ENCODE data around the gene SHC1. TPM values are rescaled to one million over a fixed set of nuclear protein-coding genes. Genes with fewer than 3 reads are reported as not detected.
A peak's percentile ranks its signal among the peaks of the same experiment; 100 is the strongest.
"Not testable (repeated sequence)": the region's sequence is repeated elsewhere in the genome, so short reads cannot be mapped to it uniquely, and the experiment has no call there.

Gene SHC1
- polyA plus RNA-seq, 1 donor, result 75.7 TPM

DNA sequence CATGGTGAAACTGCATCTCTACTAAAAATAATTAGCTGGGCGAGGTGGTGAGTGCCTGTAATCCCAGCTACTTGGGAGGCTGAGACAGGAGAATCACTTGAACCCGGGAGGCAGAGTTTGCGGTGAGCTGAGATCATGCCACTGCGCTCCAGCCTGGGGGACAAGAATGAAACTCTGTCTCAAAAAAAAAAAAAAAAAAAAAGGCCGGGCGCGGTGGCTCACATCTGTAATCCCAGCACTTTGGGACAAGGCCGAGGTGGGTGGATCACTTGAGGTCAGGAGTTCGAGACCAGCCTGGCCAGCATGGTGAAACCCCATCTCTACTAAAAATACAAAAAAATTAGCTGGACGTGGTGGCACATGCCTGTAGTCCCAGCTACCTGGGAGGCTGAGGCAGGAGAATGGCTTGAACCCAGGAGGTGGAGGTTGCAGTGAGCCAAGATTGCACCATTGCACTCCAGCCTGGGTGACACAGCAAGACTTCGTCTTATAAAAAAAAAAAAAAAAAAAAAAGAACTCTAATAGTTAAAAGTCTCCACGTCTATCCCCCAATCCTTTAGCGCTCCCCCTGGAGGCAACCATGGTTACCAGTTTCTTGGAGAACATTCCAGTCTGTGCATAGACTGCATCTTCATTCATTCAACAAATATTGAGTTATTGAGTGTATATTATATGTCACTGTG, 24.9 kb upstream of the SHC1 start:
- peak; percentile 44 for DNase-seq

DNA sequence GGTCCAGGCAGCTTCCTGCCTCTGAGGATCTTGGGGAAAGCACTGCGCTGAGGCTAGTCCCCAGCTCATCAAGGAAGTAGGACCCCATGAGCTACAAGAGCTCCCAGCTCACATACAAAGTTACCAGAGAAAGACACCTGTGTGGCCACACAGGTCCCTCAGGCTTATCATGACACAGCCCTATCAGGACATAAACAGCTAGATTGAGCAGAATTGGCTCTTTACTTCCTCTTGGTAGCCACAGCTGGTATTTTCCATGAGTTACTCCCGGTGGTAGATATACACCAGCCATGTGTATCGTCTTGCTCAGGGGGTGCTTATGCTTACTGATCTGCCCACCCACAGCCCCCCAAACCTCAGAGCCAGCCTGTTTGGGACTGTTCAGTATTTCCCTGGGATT, 24.0 kb upstream of the SHC1 start:
- no peak for DNase-seq

DNA sequence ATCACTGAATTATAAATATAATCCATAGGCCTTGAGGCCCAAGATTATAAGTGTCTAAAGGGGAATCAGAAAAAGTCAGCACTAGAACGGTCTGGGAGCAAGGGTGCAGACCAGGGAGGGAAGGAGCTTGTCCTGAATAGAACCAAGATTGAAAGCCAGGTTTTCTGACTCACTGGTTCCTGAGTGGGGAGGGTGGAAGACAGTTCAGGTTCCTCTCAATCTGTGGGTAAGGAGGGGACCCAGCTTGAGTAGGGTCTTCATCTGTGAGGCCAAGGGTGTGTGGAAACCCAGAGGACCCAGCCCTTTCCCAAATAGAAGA, 23.7 kb upstream of the SHC1 start:
- DNase-seq, result no peak

DNA sequence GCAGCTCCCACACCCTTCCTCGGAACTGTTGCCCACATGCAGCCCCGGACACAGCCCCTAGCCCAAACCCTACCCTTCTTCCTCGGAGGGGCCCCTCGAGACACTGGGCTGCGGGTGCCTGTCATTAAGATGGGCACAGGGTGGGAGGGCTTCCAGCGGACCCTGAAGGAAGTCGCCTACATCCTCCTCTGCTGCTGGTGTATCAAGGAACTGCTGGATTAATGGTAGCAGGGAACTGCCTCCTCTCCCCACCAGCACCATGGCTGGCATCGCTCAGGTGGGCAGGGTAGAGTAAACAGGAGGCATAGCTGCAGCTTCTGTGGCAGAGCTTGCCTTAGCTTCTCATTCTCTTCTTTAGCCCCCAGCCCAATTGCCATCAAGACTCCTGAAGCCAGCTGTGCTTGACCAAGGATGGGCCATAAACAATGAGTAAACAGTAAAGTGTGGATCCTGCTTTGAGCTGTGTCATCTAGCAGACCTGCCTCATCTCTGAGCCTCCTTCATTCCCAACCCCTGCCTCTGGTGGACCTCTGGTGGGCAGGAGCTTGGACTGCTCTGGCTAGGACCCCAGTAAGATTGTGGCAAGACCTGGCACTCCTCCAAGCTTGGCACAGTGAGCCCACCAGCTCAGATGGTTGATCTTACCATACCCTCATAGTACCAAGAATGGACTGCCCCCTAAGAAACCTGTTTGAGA, 23.2 kb upstream of the SHC1 start, which contains the start of gene LENEP:
TSS of gene LENEP (plus strand) at position 15 of the 697 bp plus-strand sequence. CDS start at position 37, 22 bp downstream.
- no peak for DNase-seq

DNA sequence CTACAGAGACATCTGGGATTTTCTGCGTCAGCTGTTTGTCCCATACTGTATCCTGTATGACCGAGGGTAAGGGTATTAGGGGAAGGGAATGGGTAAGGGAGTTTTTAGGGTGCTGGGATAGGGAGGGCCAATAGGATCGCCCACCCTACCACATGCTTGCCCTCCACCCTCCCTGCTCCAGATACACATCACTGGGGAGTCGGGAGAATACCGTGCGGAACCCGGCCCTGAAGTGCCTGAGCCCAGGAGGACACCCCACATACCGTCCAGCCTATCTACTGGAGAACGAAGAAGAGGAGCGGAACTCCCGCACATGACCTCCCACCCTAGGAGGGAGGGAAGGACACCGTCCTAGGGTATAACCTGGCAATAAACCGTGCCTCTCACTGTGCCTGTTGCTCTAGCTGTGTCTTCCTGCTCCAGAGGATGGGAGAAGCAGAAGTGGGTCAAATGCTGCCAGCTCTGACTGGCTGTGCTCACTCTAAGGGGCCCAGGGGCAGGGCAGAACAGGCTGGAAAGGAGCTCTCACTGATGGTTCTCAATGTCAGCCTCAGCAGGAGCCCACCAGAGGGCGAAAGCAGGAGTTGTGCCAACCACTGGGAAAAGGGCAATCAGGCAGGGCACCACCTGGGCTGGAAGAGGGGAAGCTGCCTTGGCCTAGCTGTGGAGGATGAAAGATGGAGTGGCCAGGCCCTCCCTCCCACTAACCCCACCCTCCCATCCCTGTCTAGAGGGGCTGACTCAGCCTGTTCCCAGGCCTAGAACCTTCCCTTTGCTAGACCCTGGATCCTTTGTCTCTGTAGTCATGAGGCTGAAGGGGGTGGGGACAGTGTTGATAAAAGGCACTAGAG, 22.4 kb upstream of the SHC1 start:
- no peak for DNase-seq

DNA sequence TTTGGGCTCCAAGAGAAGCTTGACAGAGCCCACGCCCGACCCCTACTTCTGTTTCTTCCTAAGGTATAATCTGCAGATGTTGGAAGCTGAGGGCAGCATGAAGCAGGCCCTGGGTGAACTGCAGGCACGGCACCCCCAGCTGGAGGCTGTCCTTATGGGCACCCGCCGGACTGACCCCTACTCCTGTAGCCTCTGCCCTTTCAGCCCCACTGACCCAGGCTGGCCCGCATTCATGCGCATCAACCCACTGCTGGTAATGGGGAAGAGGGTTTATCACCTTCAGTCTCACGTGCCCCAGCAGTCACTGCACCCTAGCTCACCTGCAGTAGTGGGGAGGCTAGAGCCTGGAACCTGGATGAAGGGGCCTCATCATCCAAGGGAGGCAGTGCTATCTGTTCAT, 19.7 kb upstream of the SHC1 start:
- no peak for DNase-seq

DNA sequence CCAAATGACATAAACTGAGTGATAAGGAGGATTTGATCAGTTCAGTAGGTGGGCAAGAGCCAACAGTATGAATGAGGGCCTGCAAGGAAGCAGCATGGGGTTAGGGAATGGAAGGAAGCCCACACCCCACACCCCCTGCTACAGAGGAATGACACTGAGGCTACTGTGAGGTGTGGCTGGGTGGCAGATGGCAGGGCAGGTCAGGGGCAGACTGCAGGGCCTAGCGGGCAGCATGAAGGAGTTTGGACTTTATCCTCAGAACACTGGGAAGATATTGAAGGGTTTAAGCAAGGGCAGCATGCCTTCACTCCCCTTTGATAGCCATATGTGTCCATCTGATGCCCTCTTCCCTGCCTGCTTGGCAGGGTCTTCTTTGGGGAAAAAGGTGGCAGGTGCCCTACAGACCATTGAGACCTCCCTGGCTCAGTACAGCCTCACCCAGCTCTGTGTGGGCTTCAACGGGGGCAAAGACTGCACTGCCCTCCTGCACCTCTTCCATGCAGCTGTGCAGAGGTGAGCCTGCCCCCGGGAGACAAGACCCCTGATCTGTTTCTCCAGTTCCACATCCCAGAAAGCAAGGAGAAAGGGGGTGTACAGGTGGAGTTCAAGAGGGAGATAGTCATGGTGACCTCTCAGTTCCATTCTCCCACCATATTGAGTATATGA, 18.8 kb upstream of the SHC1 start:
- no peak for DNase-seq

DNA sequence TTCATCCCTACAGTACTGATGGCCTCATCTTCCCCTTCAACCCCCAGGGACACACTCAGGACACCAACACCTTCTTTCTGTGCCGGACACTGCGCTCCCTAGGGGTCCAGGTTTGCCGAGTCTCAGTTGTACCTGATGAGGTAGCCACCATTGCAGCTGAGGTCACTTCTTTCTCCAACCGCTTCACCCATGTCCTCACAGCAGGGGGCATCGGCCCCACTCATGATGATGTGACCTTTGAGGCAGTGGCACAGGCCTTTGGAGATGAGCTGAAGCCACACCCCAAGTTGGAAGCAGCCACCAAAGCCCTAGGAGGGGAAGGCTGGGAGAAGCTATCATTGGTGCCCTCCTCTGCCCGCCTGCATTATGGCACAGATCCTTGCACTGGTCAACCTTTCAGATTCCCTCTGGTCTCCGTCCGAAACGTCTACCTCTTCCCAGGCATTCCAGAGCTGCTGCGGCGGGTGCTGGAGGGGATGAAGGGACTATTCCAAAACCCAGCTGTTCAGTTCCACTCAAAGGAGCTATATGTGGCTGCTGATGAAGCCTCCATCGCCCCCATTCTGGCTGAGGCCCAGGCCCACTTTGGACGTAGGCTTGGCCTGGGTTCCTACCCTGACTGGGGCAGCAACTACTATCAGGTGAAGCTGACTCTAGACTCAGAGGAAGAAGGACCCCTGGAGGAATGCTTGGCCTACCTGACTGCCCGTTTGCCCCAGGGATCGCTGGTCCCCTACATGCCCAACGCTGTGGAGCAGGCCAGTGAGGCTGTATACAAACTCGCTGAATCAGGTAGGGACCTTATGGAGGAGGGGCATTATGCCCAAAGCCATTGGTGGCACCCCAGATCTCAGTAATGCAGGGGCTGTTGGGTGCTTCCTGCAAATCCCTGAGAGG, 17.8 kb upstream of the SHC1 start:
- DNase-seq, result no peak

DNA sequence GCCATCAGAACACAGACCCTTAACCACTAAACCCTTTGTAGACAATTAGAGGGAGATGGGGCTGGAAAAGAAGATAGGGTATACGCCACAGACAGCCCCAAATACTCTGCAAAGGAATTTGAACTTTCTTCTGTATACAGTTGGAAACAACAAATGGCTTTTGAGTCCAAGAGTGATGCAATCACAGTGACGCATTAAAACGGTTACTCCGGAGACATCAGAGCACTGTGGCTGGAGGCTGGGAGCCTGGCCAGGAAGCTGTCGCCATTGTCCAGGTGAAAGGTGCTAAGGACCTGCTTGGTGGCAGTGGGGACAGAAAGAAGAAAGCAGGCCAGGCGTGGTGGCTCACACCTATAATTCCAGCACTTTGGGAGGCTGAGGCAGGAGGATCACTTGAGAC, 16.8 kb upstream of the SHC1 start:
- no peak for DNase-seq

DNA sequence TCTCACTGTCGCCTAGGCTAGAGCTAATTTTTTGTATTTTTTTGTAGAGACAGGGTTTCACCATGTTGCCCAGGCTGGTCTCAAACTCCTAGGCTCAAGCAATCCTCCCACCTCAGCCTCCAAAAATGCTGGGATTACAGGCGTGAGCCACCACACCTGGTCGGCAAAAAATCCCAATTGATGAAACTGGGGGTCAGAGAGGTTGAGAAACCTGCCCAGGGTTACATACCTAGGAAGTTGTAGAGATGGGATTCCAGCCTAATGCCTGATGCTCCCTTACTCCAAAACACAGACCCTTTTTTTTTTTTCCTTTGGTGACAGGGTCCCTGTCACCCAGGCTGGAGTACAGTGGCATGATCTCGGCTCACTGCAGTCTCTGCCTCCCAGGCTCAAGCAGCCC, 16.2 kb upstream of the SHC1 start:
- DNase-seq, result not testable (repeated sequence)

DNA sequence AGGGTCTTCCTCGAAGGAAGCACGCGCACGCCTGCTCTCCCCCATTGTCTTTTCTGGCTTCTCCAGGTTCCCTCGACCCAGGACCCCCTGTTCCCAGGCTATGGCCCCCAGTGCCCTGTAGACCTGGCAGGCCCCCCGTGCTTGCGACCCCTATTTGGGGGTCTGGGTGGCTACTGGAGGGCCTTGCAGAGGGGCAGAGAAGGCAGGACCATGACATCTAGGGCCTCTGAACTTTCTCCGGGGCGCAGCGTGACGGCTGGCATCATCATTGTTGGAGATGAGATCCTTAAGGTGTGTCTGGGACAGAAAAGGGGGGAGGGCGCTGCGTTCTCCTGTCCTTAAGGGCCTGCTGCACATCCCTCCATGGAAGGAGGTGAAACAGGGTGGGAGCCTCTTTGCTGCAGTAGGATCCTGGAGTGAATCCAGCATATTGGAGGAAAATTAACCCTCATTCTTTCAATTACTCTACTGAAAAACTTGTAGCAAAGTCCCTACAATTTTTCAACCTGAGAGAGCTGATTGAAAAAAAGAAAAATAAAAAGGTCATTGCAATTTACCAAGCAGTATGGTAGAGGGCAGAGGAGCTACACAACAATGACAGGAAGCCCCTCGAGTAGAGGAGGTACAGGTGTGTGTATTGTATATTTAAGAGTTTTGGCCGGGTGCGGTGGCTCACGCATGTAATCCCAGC, 13.4 kb upstream of the SHC1 start:
- no peak for DNase-seq

DNA sequence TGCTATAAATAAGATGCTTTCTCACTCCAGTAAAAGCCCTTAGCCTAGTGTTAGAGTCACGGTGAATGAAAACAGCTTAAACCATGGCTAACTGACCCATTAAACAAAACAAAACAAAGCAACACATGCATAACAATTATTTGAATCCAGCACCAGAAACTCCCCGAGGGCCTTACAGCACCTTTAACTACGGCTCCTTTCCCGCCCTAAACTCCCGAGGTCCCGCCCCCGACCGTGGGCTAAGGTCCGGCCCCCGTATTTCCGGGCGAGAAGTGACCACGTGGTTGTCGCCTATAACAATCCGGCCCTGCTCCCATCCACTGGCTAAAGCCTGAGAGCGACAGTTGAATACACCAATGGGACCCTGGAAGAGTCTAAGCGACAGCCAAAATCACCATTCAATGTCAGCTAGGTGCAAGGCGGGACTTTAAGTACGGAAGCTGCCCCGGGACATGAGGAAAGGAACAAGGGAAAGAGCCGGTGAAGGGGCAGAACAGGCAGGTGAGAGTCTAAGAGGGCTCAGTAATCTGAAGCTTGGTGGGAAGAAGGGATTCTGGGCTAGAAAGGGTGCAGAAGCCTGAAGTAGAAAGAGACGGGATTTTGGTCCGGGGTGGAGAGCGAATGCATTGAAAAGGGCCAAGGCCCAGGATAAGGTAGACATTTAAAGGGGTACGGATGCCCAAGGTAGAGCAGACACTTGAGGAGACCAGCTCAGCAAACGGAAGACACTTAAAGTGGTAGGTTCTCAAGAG, 12.5 kb upstream of the SHC1 start, which contains the start of gene FLAD1:
TSS of gene FLAD1 (plus strand) at position 448 of the 752 bp plus-strand sequence. CDS start 351 bp downstream, outside the sequence.
- peak; percentile 98 for DNase-seq

DNA sequence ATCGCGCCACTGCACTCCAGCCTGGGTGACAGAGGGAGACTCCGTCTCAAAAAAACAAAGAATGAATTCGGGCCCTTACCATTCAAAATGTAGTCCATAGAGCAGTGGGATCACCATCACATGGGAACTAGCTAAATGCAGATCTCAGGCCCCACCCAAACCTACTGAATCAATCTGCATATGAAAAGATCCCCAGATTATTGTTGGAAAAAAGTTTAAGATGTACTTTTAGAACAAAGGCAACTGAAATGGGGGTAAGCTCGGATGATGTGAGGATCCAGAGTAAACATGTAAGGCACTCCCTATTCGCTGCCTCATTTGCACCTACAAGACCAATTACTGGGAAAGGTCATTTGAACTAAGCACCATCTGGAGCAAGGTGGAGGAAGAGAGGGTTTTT, 11.8 kb upstream of the SHC1 start:
- DNase-seq, result no peak

DNA sequence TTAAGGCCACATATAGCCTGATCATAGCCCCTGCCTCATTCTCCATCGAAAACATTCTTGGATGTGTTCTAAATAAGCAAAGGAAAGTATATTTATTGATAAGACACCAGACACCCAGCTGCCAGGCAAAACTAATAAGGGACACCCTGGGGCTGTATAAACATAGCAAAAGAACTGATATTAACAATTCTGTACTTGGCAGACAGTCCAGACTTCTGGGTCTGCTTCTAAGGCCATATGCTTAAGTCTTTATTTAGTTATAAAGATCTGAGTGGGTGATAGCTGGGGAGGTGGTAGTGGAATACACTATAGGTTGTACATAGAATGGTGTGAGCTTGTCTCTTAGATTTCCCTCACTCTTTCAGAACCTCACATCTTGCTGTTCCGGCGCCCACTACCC, 7.8 kb upstream of the SHC1 start:
- DNase-seq, result no peak

DNA sequence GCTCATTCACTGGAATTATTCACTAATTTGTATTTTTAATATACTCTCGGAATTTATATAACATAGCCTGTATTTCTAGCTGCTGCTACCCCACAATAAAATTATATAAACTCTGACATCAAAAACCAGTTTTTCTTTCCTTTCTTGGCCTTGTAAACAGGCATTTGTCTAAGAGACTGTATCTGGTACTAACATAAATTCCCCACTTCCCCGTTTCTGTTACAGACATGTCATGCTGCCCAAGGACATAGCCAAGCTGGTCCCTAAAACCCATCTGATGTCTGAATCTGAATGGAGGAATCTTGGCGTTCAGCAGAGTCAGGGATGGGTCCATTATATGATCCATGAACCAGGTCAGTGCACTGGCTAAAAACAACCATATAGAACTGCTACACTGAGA, 7.2 kb upstream of the SHC1 start:
- not testable (repeated sequence) for DNase-seq

DNA sequence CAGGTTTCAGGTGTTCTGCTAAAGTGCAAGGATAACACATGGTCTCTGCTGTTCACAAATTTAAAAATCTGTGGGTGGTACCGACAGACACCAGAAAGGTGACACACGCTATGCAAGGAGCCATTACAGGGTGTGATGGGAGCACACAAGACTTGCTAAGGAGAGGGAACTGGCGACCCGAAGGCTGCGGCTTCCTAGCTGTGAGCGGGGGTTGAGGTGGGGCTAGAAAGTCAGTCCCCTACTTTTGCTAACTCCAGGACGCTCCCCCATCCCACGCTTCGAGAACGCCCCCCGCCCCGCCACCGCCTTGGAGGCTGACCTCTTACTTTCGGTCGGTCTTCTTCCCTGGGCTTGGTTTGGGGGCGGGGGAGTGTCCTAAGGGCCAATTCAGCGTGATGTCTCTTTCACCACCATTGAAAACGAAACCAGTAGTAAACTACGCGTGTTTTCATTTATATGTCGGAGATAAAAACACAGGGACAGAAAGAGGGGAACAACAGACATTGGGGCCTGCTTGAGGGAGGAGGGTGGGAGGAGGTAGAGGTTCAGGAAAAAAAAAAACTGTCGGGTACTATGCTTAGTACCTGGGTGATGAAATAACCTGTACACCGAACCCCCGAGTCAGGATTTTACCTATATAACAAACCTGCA, 5.0 kb upstream of the SHC1 start:
- DNase-seq, result peak; percentile 52

DNA sequence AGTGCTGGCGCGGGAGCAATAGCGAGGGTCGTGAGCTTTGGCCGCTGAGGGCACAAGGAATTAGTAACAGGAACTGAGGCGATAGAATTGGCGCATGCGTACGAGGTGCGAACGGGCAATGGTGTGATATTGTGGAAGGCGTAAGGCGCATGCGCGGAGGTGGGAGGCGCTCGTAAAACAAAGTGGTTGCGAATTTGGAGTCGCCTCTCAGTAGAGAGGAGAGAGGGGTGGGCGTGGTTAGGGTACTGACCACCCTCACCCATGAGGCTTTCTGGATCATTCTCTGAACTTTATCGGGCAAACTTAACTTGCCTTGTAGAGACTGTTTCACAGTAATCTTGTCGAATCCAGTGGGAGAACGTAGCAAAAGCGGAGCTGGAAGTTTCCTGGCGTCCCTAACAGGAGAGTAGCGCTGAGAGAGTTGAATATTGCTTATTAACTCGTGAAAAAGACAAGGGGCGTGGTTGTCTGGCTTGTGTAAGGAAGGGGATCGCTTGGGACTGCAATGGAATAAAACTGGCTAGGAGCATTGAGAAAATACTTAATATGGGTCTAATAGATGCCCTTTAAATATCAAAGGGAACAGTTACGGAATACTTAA, 4.4 kb upstream of the SHC1 start:
- DNase-seq, result peak; percentile 98

DNA sequence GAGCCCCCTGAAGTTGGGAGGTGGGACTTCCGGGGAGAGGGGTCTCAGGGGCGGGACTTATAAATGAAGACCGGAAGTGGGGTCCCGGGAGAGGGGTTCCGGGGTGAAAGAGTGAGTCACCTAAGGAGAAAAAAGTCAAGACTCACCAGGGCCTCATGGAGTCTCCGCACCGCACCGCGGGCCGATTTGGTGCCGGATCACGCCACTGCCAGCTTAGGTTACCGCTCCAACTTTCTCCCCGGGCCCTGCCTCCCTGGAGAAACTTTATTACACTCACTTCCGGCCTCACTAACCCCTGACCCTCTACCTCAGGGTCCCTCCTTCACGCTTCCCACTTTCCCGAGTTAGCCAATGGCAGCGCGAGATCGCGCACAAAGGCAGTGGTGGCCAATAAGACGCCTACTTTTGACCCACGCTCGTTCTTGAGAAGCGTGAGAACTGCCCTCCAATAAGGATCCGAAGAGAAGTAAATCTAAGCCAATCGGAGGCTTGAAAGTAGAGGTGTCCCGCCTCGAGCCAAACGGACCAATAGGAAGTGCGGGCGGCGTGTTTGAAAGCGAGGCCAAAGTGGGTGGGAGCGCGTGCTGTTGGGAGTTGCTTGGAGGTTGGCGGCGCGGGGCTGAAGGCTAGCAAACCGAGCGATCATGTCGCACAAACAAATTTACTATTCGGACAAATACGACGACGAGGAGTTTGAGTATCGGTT, 3.7 kb upstream of the SHC1 start, which contains the start of gene CKS1B:
TSS of gene CKS1B (plus strand) at position 580 of the 706 bp plus-strand sequence. CDS start at position 645, 65 bp downstream.
- peak; percentile 98 for DNase-seq

All from hindlimb muscle (tissue), 1 donor.